Measurements from ENCODE around the gene DHRS7C. TPM values are rescaled to one million over a fixed set of nuclear protein-coding genes. Genes with fewer than 3 reads are reported as not detected.
A peak's percentile ranks its signal among the peaks of the same experiment; 100 is the strongest.

The DHRS7C gene
- total RNA-seq, 4 donors from 2014 or later = not detected

DNA sequence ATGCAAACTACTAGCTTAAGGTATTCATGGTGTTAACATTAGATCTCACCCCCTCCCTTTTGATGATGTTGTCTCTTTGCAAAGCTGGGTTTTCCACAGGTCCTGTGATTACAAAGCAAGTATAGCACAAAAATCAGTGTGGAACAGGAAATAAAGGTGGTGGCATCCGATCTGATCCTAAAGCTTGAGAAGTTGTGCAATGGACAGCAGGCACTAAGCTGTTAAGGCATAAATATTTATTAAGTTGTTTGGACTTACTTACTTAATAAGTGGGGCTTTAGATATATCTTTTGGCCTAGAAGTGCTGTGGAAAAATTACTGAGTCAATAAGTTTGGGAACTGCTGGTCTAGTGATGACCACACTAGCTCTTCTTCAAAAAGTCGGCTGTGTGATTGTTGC is 39.3 kb upstream of the DHRS7C start:
- Histone ChIP-seq H3K4me3 (no peak overlapping the region), H3K9me3 (no peaks in the 10 kb centered on the region), H3K27me3 (no peaks in the 10 kb centered on the region), H3K4me1 (peaks cover 0 to 10% of the 10 kb centered on the region in 2 donors), H3K36me3 (no peaks in the 10 kb centered on the region), H3K27ac (peak overlapping the region; percentile 63 to 83)
- no peak for DNase-seq
- no peak for TF ChIP-seq POLR2A (IDR thresholded peaks at IDR 0.05)
- TF ChIP-seq, protein P1, sequence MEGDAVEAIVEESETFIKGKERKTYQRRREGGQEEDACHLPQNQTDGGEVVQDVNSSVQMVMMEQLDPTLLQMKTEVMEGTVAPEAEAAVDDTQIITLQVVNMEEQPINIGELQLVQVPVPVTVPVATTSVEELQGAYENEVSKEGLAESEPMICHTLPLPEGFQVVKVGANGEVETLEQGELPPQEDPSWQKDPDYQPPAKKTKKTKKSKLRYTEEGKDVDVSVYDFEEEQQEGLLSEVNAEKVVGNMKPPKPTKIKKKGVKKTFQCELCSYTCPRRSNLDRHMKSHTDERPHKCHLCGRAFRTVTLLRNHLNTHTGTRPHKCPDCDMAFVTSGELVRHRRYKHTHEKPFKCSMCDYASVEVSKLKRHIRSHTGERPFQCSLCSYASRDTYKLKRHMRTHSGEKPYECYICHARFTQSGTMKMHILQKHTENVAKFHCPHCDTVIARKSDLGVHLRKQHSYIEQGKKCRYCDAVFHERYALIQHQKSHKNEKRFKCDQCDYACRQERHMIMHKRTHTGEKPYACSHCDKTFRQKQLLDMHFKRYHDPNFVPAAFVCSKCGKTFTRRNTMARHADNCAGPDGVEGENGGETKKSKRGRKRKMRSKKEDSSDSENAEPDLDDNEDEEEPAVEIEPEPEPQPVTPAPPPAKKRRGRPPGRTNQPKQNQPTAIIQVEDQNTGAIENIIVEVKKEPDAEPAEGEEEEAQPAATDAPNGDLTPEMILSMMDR (IDR thresholded peaks at IDR 0.05) = no peak
- intact Hi-C loops (cut with DNase I; ENCODE audit: low total_unique reads) = no loop called here

DNA sequence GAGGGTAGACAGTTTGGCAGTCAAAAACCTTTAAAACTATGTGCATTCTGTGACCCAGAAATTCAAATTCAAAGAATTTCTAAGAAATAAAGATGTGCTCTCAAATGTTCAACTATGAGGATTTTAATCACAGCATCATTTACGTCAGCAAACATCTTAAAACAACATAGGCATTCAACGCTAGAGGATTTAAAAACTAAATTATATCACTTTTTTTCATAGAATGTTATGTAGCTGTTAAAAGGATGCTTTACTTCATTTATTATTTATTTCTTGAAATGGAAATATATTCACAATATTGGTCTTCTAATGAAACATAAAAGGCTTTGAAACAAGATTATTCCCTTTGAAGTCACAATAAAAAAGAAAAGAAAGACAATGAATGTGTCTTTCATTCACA is 38.0 kb upstream of the DHRS7C start:
- TF ChIP-seq, protein P1 (IDR thresholded peaks at IDR 0.05) = no peak
- TF ChIP-seq POLR2A (IDR thresholded peaks at IDR 0.05) = no peak
- peaks cover 0 to 10% of the 10 kb centered on the region in 2 donors for H3K4me1 ChIP-seq
- H3K36me3 ChIP-seq = no peaks in the 10 kb centered on the region
- H3K9me3 ChIP-seq = no peaks in the 10 kb centered on the region
- peak overlapping the region; percentile 63 to 83 for H3K27ac ChIP-seq
- no peak overlapping the region for H3K4me3 ChIP-seq
- DNase-seq = no peak
- H3K27me3 ChIP-seq = no peaks in the 10 kb centered on the region
- intact Hi-C loops (cut with DNase I; ENCODE audit: low total_unique reads) = no loop called here

DNA sequence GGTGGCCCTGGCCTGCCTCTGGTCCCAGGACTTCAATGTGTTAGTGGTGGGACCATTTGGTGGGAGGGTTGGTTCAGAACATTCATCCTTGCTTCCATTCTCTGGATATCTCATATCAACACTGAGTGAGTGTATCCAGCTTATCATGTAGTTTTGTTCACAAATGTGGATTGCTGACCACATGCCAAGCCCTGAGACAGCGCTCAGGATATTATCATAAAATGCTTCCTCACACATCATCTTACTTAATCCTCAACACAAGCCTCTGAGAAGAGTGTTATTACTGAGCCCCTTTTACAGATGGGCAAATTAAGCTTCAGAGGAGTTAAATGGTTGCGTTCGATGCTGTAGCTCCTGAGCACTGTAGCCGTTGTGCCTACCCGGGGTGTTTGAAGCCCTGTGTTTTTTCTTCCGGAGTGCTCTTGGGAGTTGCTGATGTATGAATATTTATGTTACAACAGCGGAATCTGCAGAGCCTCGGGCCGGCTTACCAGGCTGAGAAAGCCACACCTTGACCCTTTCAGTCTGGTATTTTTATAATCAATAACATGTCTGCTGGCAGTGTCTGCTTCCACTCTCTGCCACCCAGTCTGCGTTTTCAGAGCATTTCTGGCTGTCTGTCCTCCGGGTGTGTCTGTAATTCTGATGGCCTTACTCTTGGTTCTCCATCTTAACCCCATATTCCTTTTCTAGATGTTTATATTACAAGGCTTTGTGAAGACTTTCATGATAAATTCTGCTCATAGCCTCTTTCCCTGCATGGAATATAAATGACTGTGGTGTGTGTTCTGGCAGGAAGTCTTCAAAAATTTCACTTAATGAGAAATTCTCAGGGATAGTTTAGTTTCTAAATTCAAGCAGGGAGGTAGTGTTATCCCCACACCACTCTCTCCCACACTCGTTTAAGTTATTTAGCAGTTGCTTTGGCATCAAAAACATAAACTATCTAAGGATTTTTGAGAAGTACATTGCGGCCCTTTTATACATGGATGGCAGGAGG is 37.2 kb upstream of the DHRS7C start:
- TF ChIP-seq POLR2A (IDR thresholded peaks at IDR 0.05) = no peak
- TF ChIP-seq, protein P1 (IDR thresholded peaks at IDR 0.05) = no peak
- no peak overlapping the region for H3K4me3 ChIP-seq
- peak overlapping the region; percentile 63 to 83 for H3K27ac ChIP-seq
- no peaks in the 10 kb centered on the region for H3K27me3 ChIP-seq
- intact Hi-C loops (cut with DNase I; ENCODE audit: low total_unique reads) = no loop called here
- no peaks in the 10 kb centered on the region for H3K36me3 ChIP-seq
- no peaks in the 10 kb centered on the region for H3K9me3 ChIP-seq
- peaks cover 0 to 10% of the 10 kb centered on the region in 2 donors for H3K4me1 ChIP-seq
- peak in 1 of 2 donors; percentile 35 for DNase-seq

DNA sequence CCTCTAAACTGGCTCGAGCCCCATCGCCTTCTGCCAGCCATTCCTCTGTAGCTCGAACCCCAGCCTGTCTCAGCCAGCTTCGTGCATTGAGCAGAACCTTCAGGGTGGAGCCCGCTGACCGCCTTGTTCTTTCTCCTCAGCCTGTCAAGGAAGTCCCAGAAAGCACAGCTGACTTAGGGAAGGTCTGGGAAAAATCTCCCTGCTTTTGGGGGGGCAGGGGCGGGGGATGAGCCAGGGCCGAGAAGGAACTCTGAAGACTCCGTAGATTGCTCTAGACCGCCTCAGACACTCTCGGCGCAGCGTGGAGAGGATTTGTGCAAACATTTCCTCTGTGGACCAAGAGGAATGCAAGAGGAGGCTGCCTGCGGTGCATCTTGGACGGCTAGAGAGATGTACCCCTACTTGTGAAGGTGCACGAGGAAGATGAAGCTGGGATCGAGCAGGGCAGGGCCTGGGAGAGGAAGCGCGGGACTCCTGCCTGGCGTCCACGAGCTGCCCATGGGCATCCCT is 34.3 kb upstream of the DHRS7C start, which contains the start of gene GLP2R:
GLP2R (plus strand) TSS at position 284 of the 510 bp plus-strand sequence; CDS start at position 424, 140 bp downstream.
- H3K27ac ChIP-seq = no peak within 1 kb of the TSS
- H3K4me1 ChIP-seq = peaks cover 0 to 6% of the 10 kb centered on the region in 2 donors
- intact Hi-C loops (cut with DNase I; ENCODE audit: low total_unique reads) = no loop called here
- no peaks in the 10 kb centered on the region for H3K9me3 ChIP-seq
- H3K4me3 ChIP-seq = no peak within 1 kb of the TSS
- TF ChIP-seq, protein P1 (IDR thresholded peaks at IDR 0.05) = no peak
- no peak for TF ChIP-seq POLR2A (IDR thresholded peaks at IDR 0.05)
- H3K36me3 ChIP-seq = no peaks in the 10 kb centered on the region
- no peak for DNase-seq
- no peaks in the 10 kb centered on the region for H3K27me3 ChIP-seq
